ENCODE data around the gene EPHA5. TPM values are rescaled to one million over a fixed set of nuclear protein-coding genes. Genes with fewer than 3 reads are reported as not detected.
A peak's percentile ranks its signal among the peaks of the same experiment; 100 is the strongest.

Gene EPHA5
- total RNA-seq, 1 experiment from 2014 or later: 1.9 TPM

DNA sequence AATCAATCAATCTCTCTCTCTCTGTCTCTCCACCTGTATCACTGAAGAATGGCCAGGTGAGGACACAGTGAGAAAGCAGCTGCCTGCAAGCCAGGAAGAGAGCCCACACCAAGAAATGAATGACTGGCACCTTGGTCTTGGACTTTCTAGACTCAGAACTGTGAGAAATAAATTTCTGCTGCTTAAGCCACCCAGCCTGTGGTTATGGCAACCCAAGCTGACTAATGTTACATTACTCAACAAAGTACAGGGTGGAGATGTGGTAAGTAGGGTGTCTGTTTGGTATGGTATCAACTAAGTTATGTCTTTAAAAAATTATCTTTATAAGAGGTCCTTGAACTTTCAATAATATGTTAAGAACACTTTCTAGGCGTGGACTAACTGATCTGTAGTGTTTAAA lies 159.3 kb downstream of the EPHA5 start:
- Histone ChIP-seq H3K9me3 (ENCODE audit: control insufficient read depth, insufficient read depth, low read depth, low read length) (no peaks in the 10 kb centered on the region), H3K36me3 (ENCODE audit: control insufficient read depth, insufficient read depth, low read length) (no peaks in the 10 kb centered on the region), H3K27ac (ENCODE audit: low read length) (no peak overlapping the region), H3K4me3 (ENCODE audit: low read depth in 2 of 2, low read length in 2 of 2) (no peak overlapping the region), H3K4me1 (ENCODE audit: control insufficient read depth, insufficient read depth, low read length) (no peaks in the 10 kb centered on the region), H3K27me3 (ENCODE audit: control insufficient read depth, insufficient read depth, low read length) (no peaks in the 10 kb centered on the region)
- TF ChIP-seq, protein P1, sequence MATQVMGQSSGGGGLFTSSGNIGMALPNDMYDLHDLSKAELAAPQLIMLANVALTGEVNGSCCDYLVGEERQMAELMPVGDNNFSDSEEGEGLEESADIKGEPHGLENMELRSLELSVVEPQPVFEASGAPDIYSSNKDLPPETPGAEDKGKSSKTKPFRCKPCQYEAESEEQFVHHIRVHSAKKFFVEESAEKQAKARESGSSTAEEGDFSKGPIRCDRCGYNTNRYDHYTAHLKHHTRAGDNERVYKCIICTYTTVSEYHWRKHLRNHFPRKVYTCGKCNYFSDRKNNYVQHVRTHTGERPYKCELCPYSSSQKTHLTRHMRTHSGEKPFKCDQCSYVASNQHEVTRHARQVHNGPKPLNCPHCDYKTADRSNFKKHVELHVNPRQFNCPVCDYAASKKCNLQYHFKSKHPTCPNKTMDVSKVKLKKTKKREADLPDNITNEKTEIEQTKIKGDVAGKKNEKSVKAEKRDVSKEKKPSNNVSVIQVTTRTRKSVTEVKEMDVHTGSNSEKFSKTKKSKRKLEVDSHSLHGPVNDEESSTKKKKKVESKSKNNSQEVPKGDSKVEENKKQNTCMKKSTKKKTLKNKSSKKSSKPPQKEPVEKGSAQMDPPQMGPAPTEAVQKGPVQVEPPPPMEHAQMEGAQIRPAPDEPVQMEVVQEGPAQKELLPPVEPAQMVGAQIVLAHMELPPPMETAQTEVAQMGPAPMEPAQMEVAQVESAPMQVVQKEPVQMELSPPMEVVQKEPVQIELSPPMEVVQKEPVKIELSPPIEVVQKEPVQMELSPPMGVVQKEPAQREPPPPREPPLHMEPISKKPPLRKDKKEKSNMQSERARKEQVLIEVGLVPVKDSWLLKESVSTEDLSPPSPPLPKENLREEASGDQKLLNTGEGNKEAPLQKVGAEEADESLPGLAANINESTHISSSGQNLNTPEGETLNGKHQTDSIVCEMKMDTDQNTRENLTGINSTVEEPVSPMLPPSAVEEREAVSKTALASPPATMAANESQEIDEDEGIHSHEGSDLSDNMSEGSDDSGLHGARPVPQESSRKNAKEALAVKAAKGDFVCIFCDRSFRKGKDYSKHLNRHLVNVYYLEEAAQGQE (IDR thresholded peaks at IDR 0.05; ENCODE audit: insufficient read depth in 1 of 2, low read depth in 2 of 2, low read length in 1 of 2): no peak
- BruUV-seq (replicated peaks): no TSS peak
- ChIA-PET CTCF (no interaction called here), POLR2A (no interaction called here)
- intact Hi-C loops (cut with micrococcal nuclease; ENCODE audit: unreplicated experiment) (no loop called here), in situ Hi-C loops (cut with HindIII; ENCODE audit: low pct_unique_long_range_greater_than_20kb, low sequenced_read_pairs) (no loop called here)
- DNase-seq (ENCODE audit: low read depth, low spot score) (no peak), ATAC-seq (no peak)

DNA sequence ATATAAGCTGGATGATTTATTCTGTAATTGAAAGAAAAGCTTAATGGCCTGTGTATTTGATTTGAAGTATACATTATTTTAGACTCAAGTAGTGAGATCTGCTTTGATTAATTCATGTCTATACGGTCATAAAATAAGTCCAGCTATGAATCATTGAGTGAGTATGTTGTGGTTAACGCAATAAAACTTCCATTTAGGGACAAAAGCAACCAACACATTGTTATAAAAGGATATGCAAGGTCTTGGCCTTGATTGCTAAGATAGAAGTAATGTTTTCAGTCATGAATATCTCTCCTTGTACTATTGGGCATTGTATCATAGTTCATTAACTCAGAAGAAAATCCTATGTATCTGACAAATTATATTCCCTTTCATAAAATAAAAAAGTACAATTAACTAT lies 162.1 kb downstream of the EPHA5 start:
- intact Hi-C loops (cut with micrococcal nuclease; ENCODE audit: unreplicated experiment) (no loop called here), in situ Hi-C loops (cut with HindIII; ENCODE audit: low pct_unique_long_range_greater_than_20kb, low sequenced_read_pairs) (no loop called here)
- DNase-seq (ENCODE audit: low read depth, low spot score) (no peak), ATAC-seq (peak; percentile 30; the same call in 1 of the 2 replicates)
- no peak overlapping the region for H3K4me3 ChIP-seq (ENCODE audit: low read depth in 2 of 2, low read length in 2 of 2)
- no peaks in the 10 kb centered on the region for H3K27me3 ChIP-seq (ENCODE audit: control insufficient read depth, insufficient read depth, low read length)
- no TSS peak for BruUV-seq (replicated peaks)
- no peaks in the 10 kb centered on the region for H3K4me1 ChIP-seq (ENCODE audit: control insufficient read depth, insufficient read depth, low read length)
- TF ChIP-seq POLR2AphosphoS5 (IDR thresholded peaks at IDR 0.05; ENCODE audit: low read depth, low read length): no peak; the same call in 1 of the 2 replicates
- no peak for TF ChIP-seq SIN3A (IDR thresholded peaks at IDR 0.05; ENCODE audit: borderline replicate concordance, insufficient read depth, low read depth, low read length)
- no peak for TF ChIP-seq TCF7L2 (IDR thresholded peaks at IDR 0.05; ENCODE audit: low read depth, low read length)
- TF ChIP-seq, protein P2, sequence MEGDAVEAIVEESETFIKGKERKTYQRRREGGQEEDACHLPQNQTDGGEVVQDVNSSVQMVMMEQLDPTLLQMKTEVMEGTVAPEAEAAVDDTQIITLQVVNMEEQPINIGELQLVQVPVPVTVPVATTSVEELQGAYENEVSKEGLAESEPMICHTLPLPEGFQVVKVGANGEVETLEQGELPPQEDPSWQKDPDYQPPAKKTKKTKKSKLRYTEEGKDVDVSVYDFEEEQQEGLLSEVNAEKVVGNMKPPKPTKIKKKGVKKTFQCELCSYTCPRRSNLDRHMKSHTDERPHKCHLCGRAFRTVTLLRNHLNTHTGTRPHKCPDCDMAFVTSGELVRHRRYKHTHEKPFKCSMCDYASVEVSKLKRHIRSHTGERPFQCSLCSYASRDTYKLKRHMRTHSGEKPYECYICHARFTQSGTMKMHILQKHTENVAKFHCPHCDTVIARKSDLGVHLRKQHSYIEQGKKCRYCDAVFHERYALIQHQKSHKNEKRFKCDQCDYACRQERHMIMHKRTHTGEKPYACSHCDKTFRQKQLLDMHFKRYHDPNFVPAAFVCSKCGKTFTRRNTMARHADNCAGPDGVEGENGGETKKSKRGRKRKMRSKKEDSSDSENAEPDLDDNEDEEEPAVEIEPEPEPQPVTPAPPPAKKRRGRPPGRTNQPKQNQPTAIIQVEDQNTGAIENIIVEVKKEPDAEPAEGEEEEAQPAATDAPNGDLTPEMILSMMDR (IDR thresholded peaks at IDR 0.05): no peak
- TF ChIP-seq, protein P1 (IDR thresholded peaks at IDR 0.05; ENCODE audit: insufficient read depth in 1 of 2, low read depth in 2 of 2, low read length in 1 of 2): no peak
- H3K36me3 ChIP-seq (ENCODE audit: control insufficient read depth, insufficient read depth, low read length): no peaks in the 10 kb centered on the region
- ChIA-PET CTCF (no interaction called here), POLR2A (no interaction called here)
- no peak overlapping the region for H3K27ac ChIP-seq (ENCODE audit: low read length)
- no peaks in the 10 kb centered on the region for H3K9me3 ChIP-seq (ENCODE audit: control insufficient read depth, insufficient read depth, low read depth, low read length)
